GM18519 (cell line): ENCODE measurements around the gene PCBP4.
"Not testable (repeated sequence)": the region's sequence is repeated elsewhere in the genome, so short reads cannot be mapped to it uniquely, and the experiment has no call there.

Experiments used
- ATAC-seq: cut with Tn5 transposase; IDR thresholded peaks from one replicate; pipeline ENCODE4 v1.9.1; 2021; ENCODE audit warnings: mild to moderate bottlenecking, moderate library complexity; ENCODE audit not compliant: unreplicated experiment, low FRiP score

PCBP4 gene

GRCh38 chr3:51928981-51929380, 38.3 kb downstream of the PCBP4 start:
- not testable (repeated sequence) for ATAC-seq

GRCh38 chr3:51928438-51928837, 38.8 kb downstream of the PCBP4 start:
- ATAC-seq, result no peak

- ATAC-seq, result no peak
Observed at GRCh38 chr3:51927061-51927977, 39.9 kb downstream of the PCBP4 start.

GRCh38 chr3:51921081-51921578, 46.1 kb downstream of the PCBP4 start:
- no peak for ATAC-seq

- no peak for ATAC-seq
Observed at GRCh38 chr3:51916418-51916817, 50.8 kb downstream of the PCBP4 start.

GRCh38 chr3:51908026-51908425, 59.2 kb downstream of the PCBP4 start:
- ATAC-seq, result no peak
